ENCODE results near the gene ADCYAP1.

DNA sequence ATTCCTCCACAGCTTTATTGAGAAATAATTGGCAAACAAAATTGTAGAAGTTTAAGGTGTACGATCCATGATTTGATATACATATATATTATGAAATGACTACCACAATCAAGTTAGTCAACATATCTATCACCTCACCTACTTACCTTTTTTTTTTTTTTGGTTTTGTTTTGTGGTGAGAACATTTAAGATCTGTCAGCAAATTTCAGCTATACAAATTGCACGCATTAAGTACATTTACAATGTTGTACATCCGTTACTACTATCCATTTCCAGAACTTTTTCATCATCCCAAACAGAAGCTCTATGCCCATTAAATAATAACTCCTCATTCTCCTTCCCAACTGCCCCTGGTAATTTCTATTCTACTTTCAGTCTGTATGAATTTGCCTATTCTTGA is 37.4 kb upstream of the ADCYAP1 start:
- no peak for TF ChIP-seq POLR2AphosphoS5 (IDR thresholded peaks at IDR 0.05)
- TF ChIP-seq CTCF (IDR thresholded peaks at IDR 0.05): no peak
- no peak for TF ChIP-seq POLR2A (IDR thresholded peaks at IDR 0.05)
- no peak for TF ChIP-seq EP300 (IDR thresholded peaks at IDR 0.05)
